Activated T-cell treated with anti-CD3 and anti-CD28 coated beads, Interleukin-2, amount 50 U/mL, for 24 hours (primary cell): ENCODE measurements around the gene OR52H1.

ENCODE experiments used
- DNase-seq: peaks from one replicate; pipeline ENCODE4 v3.0.0-alpha.2; 2020
- H3K27ac Mint-ChIP-seq: 2 replicates; pipeline ENCODE4 v1.8.0; 2020; ENCODE audit warnings: mild to moderate bottlenecking, mixed read lengths
- H3K27me3 Mint-ChIP-seq: 2 replicates; pipeline ENCODE4 v1.8.0; 2020; ENCODE audit warnings: mixed read lengths
- H3K36me3 Mint-ChIP-seq: 2 replicates; pipeline ENCODE4 v1.8.0; 2020; ENCODE audit warnings: low read depth, mixed read lengths
- H3K4me1 Mint-ChIP-seq: 2 replicates; pipeline ENCODE4 v1.8.0; 2020; ENCODE audit warnings: low read depth, mixed read lengths
- H3K4me3 Mint-ChIP-seq: 2 replicates; pipeline ENCODE4 v1.8.0; 2020; ENCODE audit warnings: mild to moderate bottlenecking, moderate library complexity, mixed read lengths
- H3K9me3 Mint-ChIP-seq: 2 replicates; pipeline ENCODE4 v1.8.0; 2020; ENCODE audit warnings: mixed read lengths

OR52H1 gene

DNA sequence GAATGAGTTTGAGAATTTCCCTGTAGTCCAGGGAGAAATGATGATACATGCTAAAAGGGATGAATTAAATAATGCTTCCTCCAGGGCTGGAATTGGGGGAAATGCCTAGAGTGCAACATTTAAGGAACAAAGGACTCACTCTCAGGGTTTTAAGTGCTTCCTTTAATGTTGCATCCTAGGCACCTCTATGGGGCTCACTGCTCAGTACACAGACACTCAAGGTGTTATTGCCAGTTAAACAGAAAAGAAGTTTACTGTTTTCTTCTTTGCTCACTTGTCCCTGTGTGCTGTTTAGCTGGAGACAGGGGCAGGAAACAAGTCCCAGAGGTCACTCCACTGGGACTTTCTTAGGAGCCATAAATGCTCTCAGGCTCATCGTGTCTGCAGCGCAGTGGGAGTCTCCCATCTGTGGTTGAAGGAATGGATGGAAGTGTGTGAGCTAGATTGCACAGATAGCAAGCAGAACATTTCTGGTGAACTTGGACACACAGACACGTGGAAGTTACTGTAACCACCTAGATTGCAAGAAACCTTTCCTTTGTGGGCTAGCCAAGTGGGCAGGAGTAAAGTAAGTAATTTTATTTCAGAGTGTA, 8.4 kb upstream of the OR52H1 start:
- no peak for DNase-seq
- H3K36me3 Mint-ChIP-seq = no peaks in the 10 kb centered on the region
- H3K27ac Mint-ChIP-seq = no peak overlapping the region
- H3K4me3 Mint-ChIP-seq = no peak overlapping the region
- no peaks in the 10 kb centered on the region for H3K9me3 Mint-ChIP-seq
- no peaks in the 10 kb centered on the region for H3K27me3 Mint-ChIP-seq
- H3K4me1 Mint-ChIP-seq = no peaks in the 10 kb centered on the region

DNA sequence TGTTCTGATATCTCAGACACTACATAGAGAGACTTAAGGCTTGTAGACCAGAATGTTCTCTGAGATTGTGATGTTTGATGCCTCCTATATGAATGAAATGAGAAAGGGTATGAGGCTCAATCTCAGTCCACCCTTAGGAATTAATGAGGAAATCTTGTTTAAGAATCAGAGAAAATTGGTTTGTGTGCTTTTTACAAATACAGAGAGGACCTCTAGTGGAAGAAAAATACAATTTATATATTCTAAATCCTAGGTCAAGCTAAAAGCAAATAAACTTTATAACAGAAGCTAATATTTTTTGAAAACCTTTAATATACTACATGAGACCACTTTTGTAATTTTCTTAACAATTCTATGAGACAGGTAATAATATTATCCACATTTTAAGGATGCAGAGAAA, 5.0 kb upstream of the OR52H1 start:
- no peak for DNase-seq
- H3K36me3 Mint-ChIP-seq = no peaks in the 10 kb centered on the region
- no peak overlapping the region for H3K4me3 Mint-ChIP-seq
- no peaks in the 10 kb centered on the region for H3K4me1 Mint-ChIP-seq
- H3K27ac Mint-ChIP-seq = no peak overlapping the region
- H3K9me3 Mint-ChIP-seq = no peaks in the 10 kb centered on the region
- H3K27me3 Mint-ChIP-seq = no peaks in the 10 kb centered on the region

DNA sequence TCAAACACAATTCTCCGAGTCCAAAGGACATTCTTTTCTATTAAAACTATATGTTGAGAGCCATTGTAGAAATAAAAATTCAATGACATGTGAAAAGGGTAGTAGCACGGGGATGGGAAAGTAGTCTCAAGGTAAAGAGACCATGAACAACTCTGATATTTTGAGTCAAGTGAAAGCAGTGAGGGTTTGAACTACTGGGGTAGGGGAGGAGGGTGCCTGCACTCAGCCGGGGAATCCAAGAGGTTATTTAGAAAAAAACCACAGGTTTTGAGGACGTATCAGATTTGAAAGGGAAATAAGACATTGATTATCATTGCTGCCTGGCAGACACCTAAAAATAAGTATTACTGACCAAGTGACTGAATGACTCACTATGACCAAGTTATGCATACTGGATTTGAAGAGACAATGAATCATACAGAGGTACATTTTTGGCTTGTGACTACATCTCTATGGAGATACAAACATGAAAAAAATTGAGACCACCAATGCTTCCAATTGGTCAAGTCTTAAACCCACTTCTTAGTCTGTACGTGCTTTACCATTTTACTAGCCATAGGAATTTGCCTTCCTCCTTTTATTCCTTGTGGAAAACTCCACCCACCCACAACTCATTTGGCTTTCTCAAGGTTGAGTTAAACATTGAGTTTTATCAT, 2.2 kb upstream of the OR52H1 start:
- H3K9me3 Mint-ChIP-seq = no peaks in the 10 kb centered on the region
- H3K36me3 Mint-ChIP-seq = no peaks in the 10 kb centered on the region
- no peak overlapping the region for H3K4me3 Mint-ChIP-seq
- DNase-seq = no peak
- no peak overlapping the region for H3K27ac Mint-ChIP-seq
- H3K27me3 Mint-ChIP-seq = no peaks in the 10 kb centered on the region
- no peaks in the 10 kb centered on the region for H3K4me1 Mint-ChIP-seq

DNA sequence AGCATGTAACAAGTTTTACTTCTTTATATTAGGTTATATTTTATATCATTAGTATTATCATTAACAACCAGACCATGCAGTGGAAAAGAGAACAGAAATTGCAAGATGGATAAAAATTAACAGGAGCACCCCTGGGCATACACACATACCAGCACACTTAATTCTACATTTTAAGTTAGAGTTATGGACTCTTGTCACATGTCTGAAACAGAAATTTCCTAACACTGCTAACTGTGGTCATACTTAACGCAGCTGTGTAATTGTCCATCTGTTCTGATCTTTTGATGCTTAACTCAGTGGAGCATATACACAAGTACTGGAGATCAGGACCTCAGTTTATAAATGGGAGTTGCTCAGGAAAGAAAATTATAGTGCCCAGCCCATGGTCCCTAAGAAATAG, 358 bp downstream of the OR52H1 start:
- Mint-ChIP-seq H3K36me3 (no peaks in the 10 kb centered on the region), H3K4me1 (no peaks in the 10 kb centered on the region), H3K4me3 (no peak overlapping the region), H3K27me3 (no peaks in the 10 kb centered on the region), H3K9me3 (no peaks in the 10 kb centered on the region), H3K27ac (no peak overlapping the region)
- no peak for DNase-seq

DNA sequence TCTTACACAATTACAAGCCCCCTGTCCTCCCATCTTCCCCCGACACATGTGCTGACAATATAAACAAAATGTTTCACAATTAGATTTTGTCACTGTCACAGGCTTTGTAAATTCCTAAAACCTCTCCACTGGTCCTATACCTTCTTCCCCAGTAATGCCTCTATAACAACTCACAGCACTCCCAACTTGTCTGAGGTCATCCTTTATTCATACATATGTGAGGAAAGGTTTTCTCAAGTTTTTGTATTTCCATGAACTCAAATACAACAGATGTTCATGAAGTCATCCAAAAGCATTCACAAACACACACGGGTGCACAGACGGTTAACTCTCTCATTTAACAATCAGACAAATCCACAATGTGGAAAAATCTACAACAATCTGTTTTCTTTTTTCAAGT, 1.9 kb downstream of the OR52H1 start:
- Mint-ChIP-seq H3K27me3 (no peaks in the 10 kb centered on the region), H3K4me3 (no peak overlapping the region), H3K27ac (no peak overlapping the region), H3K9me3 (no peaks in the 10 kb centered on the region), H3K36me3 (no peaks in the 10 kb centered on the region), H3K4me1 (no peaks in the 10 kb centered on the region)
- no peak for DNase-seq

DNA sequence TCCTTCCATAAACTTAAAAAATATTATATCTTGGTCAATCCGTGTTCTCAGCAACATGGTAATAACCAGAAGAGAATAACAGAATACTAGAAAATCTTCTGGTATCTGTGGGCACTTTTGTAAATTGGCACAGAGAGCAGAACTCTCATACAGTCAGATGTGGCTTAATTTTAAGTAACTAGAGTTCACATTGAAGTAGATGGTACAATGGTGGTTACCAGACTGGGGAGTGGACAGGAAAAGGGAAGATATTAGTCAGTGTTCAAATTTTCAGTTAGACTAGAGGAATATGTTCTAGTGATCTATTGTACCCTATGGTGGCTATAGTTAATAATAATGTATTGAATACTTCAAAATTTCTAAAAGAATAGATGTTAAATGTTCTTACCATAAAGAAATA, 6.9 kb downstream of the OR52H1 start:
- no peak overlapping the region for H3K27ac Mint-ChIP-seq
- no peaks in the 10 kb centered on the region for H3K9me3 Mint-ChIP-seq
- H3K4me3 Mint-ChIP-seq = no peak overlapping the region
- H3K36me3 Mint-ChIP-seq = no peaks in the 10 kb centered on the region
- no peaks in the 10 kb centered on the region for H3K27me3 Mint-ChIP-seq
- DNase-seq = no peak
- no peaks in the 10 kb centered on the region for H3K4me1 Mint-ChIP-seq

DNA sequence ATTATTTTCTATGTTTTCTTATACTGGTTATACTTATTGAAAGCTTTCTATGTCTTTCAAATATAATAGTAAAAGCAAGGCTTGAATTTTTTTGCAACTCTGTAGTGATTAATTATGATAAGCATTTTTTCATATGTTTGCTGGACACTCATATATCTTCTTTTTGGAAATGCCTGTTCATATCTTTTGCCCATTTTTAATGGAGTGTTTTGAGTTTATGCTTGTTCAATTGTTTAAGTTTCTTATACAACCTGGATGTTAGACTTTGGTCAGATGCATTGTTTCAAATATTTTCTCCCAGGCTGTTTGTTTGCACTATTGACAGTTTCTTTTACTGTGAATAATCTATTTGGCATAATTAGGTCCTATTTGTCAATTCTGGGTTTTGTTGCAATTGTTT, 11.9 kb downstream of the OR52H1 start:
- DNase-seq = no peak
- Mint-ChIP-seq H3K27me3 (no peaks in the 10 kb centered on the region), H3K4me3 (no peak overlapping the region), H3K27ac (no peak overlapping the region), H3K9me3 (no peaks in the 10 kb centered on the region), H3K4me1 (no peaks in the 10 kb centered on the region), H3K36me3 (no peaks in the 10 kb centered on the region)

DNA sequence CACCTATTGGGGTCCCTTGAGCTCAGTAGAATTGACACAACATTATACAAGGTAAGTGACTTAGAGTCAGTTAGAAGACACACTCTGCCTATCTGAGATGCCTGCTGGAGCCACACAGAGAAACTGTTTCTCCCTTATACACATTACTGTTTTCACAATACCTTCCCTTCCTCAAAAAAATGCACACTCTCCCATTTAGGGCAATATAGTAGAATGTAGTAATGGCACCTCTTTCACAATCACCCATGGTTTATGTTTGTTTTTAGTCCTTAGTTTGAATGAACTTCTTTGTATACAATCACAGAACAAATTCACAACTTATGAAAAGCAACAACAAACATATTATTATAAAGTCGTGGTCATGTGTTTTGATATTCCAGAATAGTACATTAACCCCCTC, 14.3 kb downstream of the OR52H1 start:
- H3K27ac Mint-ChIP-seq = no peak overlapping the region
- no peaks in the 10 kb centered on the region for H3K9me3 Mint-ChIP-seq
- H3K27me3 Mint-ChIP-seq = no peaks in the 10 kb centered on the region
- H3K36me3 Mint-ChIP-seq = no peaks in the 10 kb centered on the region
- no peak for DNase-seq
- H3K4me1 Mint-ChIP-seq = no peaks in the 10 kb centered on the region
- H3K4me3 Mint-ChIP-seq = no peak overlapping the region

DNA sequence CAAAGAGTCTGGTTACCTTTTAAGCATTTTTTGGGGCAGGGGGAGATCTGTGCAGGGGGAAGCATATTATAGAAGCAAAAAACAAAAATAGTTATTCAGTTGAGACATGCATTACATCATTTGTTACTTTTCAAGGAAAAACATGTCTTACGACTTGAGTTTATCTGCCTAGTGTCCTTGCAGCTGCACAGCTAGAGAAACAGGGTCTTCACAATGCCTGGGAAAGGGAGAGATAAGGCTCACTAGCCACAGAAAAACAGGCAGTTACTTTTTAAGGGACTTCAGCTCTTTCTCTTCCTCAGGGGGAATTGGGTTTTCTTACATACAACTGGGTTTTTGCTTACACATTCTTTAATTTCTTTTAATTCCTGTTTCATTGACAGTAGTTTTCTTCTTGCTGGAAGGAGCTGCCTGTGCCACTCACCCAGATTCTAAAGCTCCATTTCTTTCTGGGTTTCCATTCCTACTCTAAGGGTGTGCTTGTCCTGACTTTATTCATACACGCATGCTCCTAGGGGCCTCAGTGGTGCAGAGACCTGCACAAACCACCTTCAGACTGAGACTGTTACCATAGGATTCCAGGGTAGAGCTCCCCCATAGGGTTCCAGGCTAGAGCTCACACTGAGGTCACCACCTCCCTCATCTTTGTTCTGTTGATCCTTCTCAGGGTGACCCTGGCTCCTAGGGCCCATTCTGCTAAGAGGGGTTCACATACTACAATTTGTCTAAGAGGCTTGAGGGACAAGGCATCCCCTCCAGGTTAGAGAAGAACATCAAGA, 17.1 kb downstream of the OR52H1 start:
- no peaks in the 10 kb centered on the region for H3K36me3 Mint-ChIP-seq
- H3K27ac Mint-ChIP-seq = no peak overlapping the region
- H3K4me1 Mint-ChIP-seq = no peaks in the 10 kb centered on the region
- no peak for DNase-seq
- no peak overlapping the region for H3K4me3 Mint-ChIP-seq
- H3K9me3 Mint-ChIP-seq = no peaks in the 10 kb centered on the region
- H3K27me3 Mint-ChIP-seq = no peaks in the 10 kb centered on the region

DNA sequence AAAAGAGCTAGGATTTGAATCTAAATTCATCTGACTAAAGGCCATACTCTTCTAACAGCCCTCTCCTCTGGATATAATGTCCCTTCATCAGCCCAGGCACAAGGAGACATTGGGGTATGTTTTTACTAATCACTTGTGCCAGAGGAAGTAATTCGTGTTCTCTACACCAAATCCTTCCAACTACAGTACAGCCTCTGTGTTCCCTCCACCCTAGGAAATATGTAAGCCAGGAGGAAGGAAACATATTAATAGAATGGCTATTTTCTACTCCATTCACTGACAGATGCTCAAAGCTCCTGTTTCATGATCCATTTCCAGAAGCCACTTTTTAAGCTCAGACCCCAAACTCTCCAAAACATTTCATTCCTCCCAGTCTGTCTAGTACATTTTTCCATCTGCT, 19.8 kb downstream of the OR52H1 start:
- no peaks in the 10 kb centered on the region for H3K4me1 Mint-ChIP-seq
- no peaks in the 10 kb centered on the region for H3K9me3 Mint-ChIP-seq
- no peaks in the 10 kb centered on the region for H3K27me3 Mint-ChIP-seq
- H3K27ac Mint-ChIP-seq = no peak overlapping the region
- DNase-seq = no peak
- no peaks in the 10 kb centered on the region for H3K36me3 Mint-ChIP-seq
- H3K4me3 Mint-ChIP-seq = no peak overlapping the region

DNA sequence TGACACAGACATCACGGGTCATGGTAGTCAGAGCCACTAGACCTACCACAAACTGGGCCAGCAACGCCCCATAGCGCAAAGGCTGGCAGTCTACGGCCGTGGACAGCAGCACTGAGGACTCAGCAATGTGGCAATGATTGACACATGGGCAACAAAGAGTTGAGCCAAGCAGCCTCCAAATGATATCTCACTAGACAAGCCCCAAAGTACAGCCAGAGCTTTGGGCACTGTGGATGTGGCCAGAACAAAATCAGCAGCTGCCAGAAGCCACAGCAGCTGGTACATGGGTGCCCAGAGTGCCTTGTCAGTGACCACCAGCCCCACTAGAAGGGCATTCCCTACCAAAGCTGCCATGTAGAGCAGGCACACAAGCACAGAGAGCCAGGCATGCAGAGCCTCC, 20.6 kb downstream of the OR52H1 start:
- no peaks in the 10 kb centered on the region for H3K4me1 Mint-ChIP-seq

DNA sequence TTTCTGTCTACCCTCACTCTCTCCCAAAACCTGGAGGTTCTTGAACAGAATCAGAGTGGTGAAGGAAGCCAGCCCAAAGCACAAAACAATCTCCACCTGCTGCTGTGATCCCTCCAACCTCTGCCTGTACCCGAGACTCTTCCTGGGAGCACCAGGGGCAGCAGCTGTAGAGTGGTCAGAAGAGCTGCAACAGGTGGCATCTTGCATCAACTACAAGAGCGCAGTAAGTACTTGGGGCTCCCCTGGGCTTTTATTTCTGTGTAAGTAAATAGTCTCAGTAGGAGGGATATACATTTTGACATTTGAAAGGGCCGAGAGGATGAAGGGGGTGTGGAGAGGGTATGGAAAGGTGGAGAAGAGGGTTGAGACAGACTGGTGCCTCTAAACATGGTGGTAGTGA, 23.6 kb downstream of the OR52H1 start:
- no peaks in the 10 kb centered on the region for H3K9me3 Mint-ChIP-seq
- no peak overlapping the region for H3K4me3 Mint-ChIP-seq
- H3K27me3 Mint-ChIP-seq = no peaks in the 10 kb centered on the region
- no peaks in the 10 kb centered on the region for H3K36me3 Mint-ChIP-seq
- DNase-seq = no peak
- H3K4me1 Mint-ChIP-seq = no peaks in the 10 kb centered on the region
- no peak overlapping the region for H3K27ac Mint-ChIP-seq

More for the DNA sequence above, 20.6 kb downstream of the OR52H1 start:
- Mint-ChIP-seq H3K27ac (no peak overlapping the region), H3K36me3 (no peaks in the 10 kb centered on the region), H3K9me3 (no peaks in the 10 kb centered on the region), H3K4me3 (no peak overlapping the region), H3K27me3 (no peaks in the 10 kb centered on the region)
- DNase-seq = no peak

DNA sequence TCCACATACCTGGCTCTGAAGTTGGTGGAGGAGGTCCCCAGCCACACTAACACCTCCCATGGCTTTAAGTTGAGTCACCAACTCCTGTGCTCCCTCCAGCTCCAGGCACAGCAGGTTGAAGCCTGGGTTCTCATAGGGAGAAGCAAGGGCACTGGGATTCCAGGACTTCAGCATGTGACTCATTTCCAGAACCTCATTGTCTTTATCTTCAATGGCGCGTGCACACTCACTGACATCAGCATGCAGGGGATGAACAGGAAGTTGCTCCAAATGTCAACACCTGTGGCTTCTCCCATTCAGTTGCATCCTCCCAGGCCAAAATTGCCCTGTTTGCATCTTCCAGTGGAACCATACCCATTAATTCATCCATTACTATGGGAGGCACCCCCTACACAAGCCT, 26.0 kb downstream of the OR52H1 start:
- Mint-ChIP-seq H3K4me3 (no peak overlapping the region), H3K36me3 (no peaks in the 10 kb centered on the region), H3K27me3 (no peaks in the 10 kb centered on the region), H3K9me3 (no peaks in the 10 kb centered on the region), H3K27ac (no peak overlapping the region), H3K4me1 (no peaks in the 10 kb centered on the region)
- no peak for DNase-seq

DNA sequence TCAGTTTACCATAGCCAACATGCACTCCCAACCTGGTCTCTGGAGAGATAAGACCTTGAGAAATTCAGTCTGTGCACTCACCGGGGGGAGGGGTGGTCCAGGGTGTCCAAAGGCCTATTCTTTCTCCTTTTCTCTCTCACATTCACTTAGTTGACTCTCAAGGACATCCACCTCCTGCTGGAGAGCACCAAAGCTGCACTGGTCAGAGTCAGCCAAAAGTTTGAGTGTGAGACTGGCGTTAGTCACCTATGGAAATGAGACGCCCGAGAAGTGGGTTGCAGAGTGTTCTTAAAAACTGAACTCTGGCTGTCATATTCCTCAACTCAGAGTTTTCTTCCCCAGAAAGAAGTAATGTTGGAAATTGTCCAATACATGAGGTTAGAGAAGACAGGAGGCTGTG, 26.8 kb downstream of the OR52H1 start:
- no peak overlapping the region for H3K27ac Mint-ChIP-seq
- H3K4me1 Mint-ChIP-seq = no peaks in the 10 kb centered on the region
- no peaks in the 10 kb centered on the region for H3K36me3 Mint-ChIP-seq
- H3K9me3 Mint-ChIP-seq = no peaks in the 10 kb centered on the region
- DNase-seq = no peak
- H3K4me3 Mint-ChIP-seq = no peak overlapping the region
- H3K27me3 Mint-ChIP-seq = no peaks in the 10 kb centered on the region

DNA sequence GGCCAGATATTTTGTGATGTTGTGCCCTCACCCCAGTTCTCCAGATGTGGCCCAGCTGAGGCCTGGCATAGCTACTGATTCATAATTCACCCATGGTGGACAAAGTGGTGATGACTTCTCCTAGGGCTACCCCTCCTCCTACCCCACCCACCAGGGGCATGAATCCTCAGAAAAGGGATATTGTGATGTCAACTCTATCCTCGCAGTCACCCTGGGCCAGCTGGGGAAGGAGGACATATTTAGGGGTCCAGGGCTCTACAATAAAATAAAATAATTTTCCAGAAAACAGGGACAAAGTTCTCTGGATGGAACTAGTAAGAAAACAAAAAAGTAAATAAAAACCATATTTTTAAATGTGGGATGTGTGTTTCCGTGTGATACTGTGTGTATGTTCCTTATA, 31.7 kb downstream of the OR52H1 start, which contains the start of gene UBQLNL:
Gene UBQLNL (minus strand): TSS at position 101 of the 400 bp plus-strand sequence. CDS start 258 bp downstream, outside the sequence.
- H3K4me1 Mint-ChIP-seq = no peaks in the 10 kb centered on the region
- H3K27me3 Mint-ChIP-seq = no peaks in the 10 kb centered on the region
- H3K36me3 Mint-ChIP-seq = no peaks in the 10 kb centered on the region
- no peak within 1 kb of the TSS for H3K4me3 Mint-ChIP-seq
- no peak for DNase-seq
- H3K9me3 Mint-ChIP-seq = no peaks in the 10 kb centered on the region
- no peak within 1 kb of the TSS for H3K27ac Mint-ChIP-seq
